Pulmonary artery endothelial cell (primary cell): ENCODE data around the gene ACSM3. TPM values are rescaled to one million over a fixed set of nuclear protein-coding genes. Genes with fewer than 3 reads are reported as not detected.
A peak's percentile ranks its signal among the peaks of the same experiment; 100 is the strongest.
"Not testable (repeated sequence)": the region's sequence is repeated elsewhere in the genome, so short reads cannot be mapped to it uniquely, and the experiment has no call there.

Experiments
- DNase-seq: peaks from one replicate; pipeline ENCODE4 v3.0.0-alpha.2; 2011; ENCODE audit warnings: low read depth, low spot score
- total RNA-seq: library from RNA; depleted of rRNA; stranded (reverse); fragments of >200 nt; gene quantifications from 2 replicates; pipeline ENCODE4 v1.2.3, GENCODE V29; 2014

Gene ACSM3
- total RNA-seq, 1 donor from 2014 or later, result 4.7 TPM

- not testable (repeated sequence) for DNase-seq
Measured at GRCh38 chr16:20755799-20756198, 8.0 kb upstream of the ACSM3 start.

- no peak for DNase-seq
Measured at GRCh38 chr16:20760346-20760745, 3.5 kb upstream of the ACSM3 start.

GRCh38 chr16:20761175-20761574 lies 2.6 kb upstream of the ACSM3 start:
- no peak for DNase-seq

- no peak for DNase-seq
Measured at GRCh38 chr16:20762404-20763123, 1.2 kb upstream of the ACSM3 start.

GRCh38 chr16:20764448-20764847 lies 634 bp downstream of the ACSM3 start:
- DNase-seq, result not testable (repeated sequence)

GRCh38 chr16:20765732-20766131 lies 1.9 kb downstream of the ACSM3 start:
- DNase-seq, result no peak

- DNase-seq, result no peak
Measured at GRCh38 chr16:20766294-20766693, 2.5 kb downstream of the ACSM3 start.

- no peak for DNase-seq
Measured at GRCh38 chr16:20767577-20767976, 3.8 kb downstream of the ACSM3 start.

- no peak for DNase-seq
Measured at GRCh38 chr16:20768121-20768520, 4.3 kb downstream of the ACSM3 start.

- no peak for DNase-seq
Measured at GRCh38 chr16:20768818-20769217, 5.0 kb downstream of the ACSM3 start.

- DNase-seq, result no peak
Measured at GRCh38 chr16:20773679-20774078, 9.9 kb downstream of the ACSM3 start.

- peak; percentile 24 for DNase-seq
Measured at GRCh38 chr16:20774703-20775362, 11.0 kb downstream of the ACSM3 start.

GRCh38 chr16:20781697-20782096 lies 17.9 kb downstream of the ACSM3 start:
- no peak for DNase-seq

- no peak for DNase-seq
Measured at GRCh38 chr16:20782470-20782869, 18.7 kb downstream of the ACSM3 start.

- DNase-seq, result no peak
Measured at GRCh38 chr16:20784204-20784603, 20.4 kb downstream of the ACSM3 start.

GRCh38 chr16:20789130-20789529 lies 25.3 kb downstream of the ACSM3 start:
- DNase-seq, result no peak

GRCh38 chr16:20791923-20792612 lies 28.3 kb downstream of the ACSM3 start:
- DNase-seq, result no peak

GRCh38 chr16:20798364-20798763 lies 34.5 kb downstream of the ACSM3 start:
- no peak for DNase-seq

- no peak for DNase-seq
Measured at GRCh38 chr16:20799599-20799998, 35.8 kb downstream of the ACSM3 start.

- no peak for DNase-seq
Measured at GRCh38 chr16:20801278-20801677, 37.5 kb downstream of the ACSM3 start.

GRCh38 chr16:20803192-20803560 lies 39.4 kb downstream of the ACSM3 start:
- no peak for DNase-seq

- no peak for DNase-seq
Measured at GRCh38 chr16:20803561-20804214, 39.9 kb downstream of the ACSM3 start.
